OCI-LY7 (cell line): Measurements from ENCODE around the gene TSACC. TPM values are rescaled to one million over a fixed set of nuclear protein-coding genes. Genes with fewer than 3 reads are reported as not detected.

Experiments
- BruUV-seq: library from RNA; stranded (reverse); fragments of 400-500 nt; replicated peaks from 2 replicates; lab custom pipeline; 2021; lab: Mats Ljungman, UMichigan
- CTCF ChIA-PET: fragments of 300-600 bp; sonication (Branson Sonifier 250); formaldehyde crosslinking; loops from one replicate; lab custom pipeline; 2022; ENCODE audit warnings: antibody characterized with exemption; ENCODE audit not compliant: unreplicated experiment; lab: Charles Lee
- POLR2A ChIA-PET: fragments of 300-600 bp; sonication (Branson Sonifier 250); formaldehyde crosslinking; loops from one replicate; lab custom pipeline; 2022; ENCODE audit warnings: antibody characterized with exemption; lab: Charles Lee
- DNase-seq: peaks from one replicate; pipeline ENCODE4 v3.0.0-alpha.2; 2015; ENCODE audit warnings: low spot score
- H2AFZ ChIP-seq: fragments of 200-600 bp; sonication (generic), shearing (Covaris generic); 2 replicates; pipeline ENCODE4 v1.6.1; 2014; ENCODE audit warnings: mild to moderate bottlenecking, antibody characterized with exemption, low read length, moderate library complexity
- H3K27ac ChIP-seq: fragments of 200-600 bp; sonication (generic); 2 replicates; pipeline ENCODE4 v1.5.1; 2014; ENCODE audit warnings: mixed run types, low read depth, mild to moderate bottlenecking, moderate library complexity, low read length, inconsistent platforms; ENCODE audit not compliant: poor library complexity, severe bottlenecking
- H3K36me3 ChIP-seq: fragments of 200-600 bp; sonication (generic); 2 replicates; pipeline ENCODE4 v1.6.1; 2014; ENCODE audit warnings: mild to moderate bottlenecking, antibody characterized with exemption, low read length, moderate library complexity, mixed read lengths; ENCODE audit not compliant: insufficient read depth
- H3K4me1 ChIP-seq: fragments of 200-600 bp; sonication (generic); 2 replicates; pipeline ENCODE4 v1.5.1; 2014; ENCODE audit warnings: mild to moderate bottlenecking, low read length; ENCODE audit not compliant: insufficient read depth, poor library complexity, severe bottlenecking
- H3K4me2 ChIP-seq: fragments of 200-600 bp; sonication (generic); 2 replicates; pipeline ENCODE4 v1.6.1; 2014; ENCODE audit warnings: mild to moderate bottlenecking, low read length
- H3K4me3 ChIP-seq: fragments of 200-600 bp; sonication (generic); 2 replicates; pipeline ENCODE4 v1.5.1; 2014; ENCODE audit warnings: mild to moderate bottlenecking, low read depth, low read length; ENCODE audit not compliant: poor library complexity, severe bottlenecking
- H3K79me2 ChIP-seq: fragments of 200-600 bp; sonication (generic); 2 replicates; pipeline ENCODE4 v1.6.1; 2016; ENCODE audit warnings: low read depth, mild to moderate bottlenecking, low read length, moderate library complexity, mixed read lengths; ENCODE audit not compliant: insufficient read depth
- H3K9me2 ChIP-seq: fragments of 200-600 bp; sonication (generic); 2 replicates; pipeline ENCODE4 v1.6.1; 2016; ENCODE audit warnings: mild to moderate bottlenecking, low read length, mixed read lengths; ENCODE audit not compliant: insufficient read depth
- H3K9me3 ChIP-seq: fragments of 200-600 bp; sonication (generic); 2 replicates; pipeline ENCODE4 v1.6.1; 2014; ENCODE audit warnings: mild to moderate bottlenecking, mixed run types, low read length, mixed read lengths
- H4K20me1 ChIP-seq: fragments of 200-600 bp; sonication (generic); 2 replicates; pipeline ENCODE4 v1.6.1; 2014; ENCODE audit warnings: mild to moderate bottlenecking, antibody characterized with exemption, low read length, moderate library complexity, mixed read lengths; ENCODE audit not compliant: insufficient read depth
- CTCF ChIP-seq: fragments of 200-600 bp; sonication (generic); conservative IDR thresholded peaks from 2 replicates; pipeline ENCODE4 v1.5.1; 2014; ENCODE audit warnings: mild to moderate bottlenecking, antibody characterized with exemption, low read length, moderate library complexity, mixed read lengths
- EZH2phosphoT487 ChIP-seq: fragments of 200-600 bp; sonication (generic); IDR thresholded peaks from 2 replicates; pipeline ENCODE4 v1.6.1; 2018; ENCODE audit warnings: low read depth, borderline replicate concordance, mild to moderate bottlenecking, mixed run types, antibody characterized with exemption, low read length, moderate library complexity, mixed read lengths
- intact Hi-C: fragments of 100-400 bp; cut with micrococcal nuclease; formaldehyde crosslinking; loops from one replicate; pipeline ENCODE4 v1.10.0; 2022; ENCODE audit not compliant: unreplicated experiment
- total RNA-seq, 2 experiments: library from RNA; depleted of rRNA in 1 of 2; stranded (reverse); fragments of >200 nt in 1 of 2; shearing (Covaris generic) in 1 of 2; gene quantifications; 2 replicates each; pipeline ENCODE4 v1.2.3, GENCODE V29; 2014 to 2022

Gene TSACC
- total RNA-seq, 2 experiments from 2014 or later: 2.0 to 2.3 TPM

- no TSS peak for BruUV-seq
- POLR2A ChIA-PET: interaction anchor here (0.5 to 2.4 kb wide), 6 partner anchors 16 to 215 kb away, joined by 3 to 10 read pairs (median 4); partner anchors contain the start of gene GPATCH4
- TF ChIP-seq EZH2phosphoT487: no peak
- no peak for TF ChIP-seq CTCF
- Histone ChIP-seq H3K4me1 (peaks cover 3% of the 10 kb centered on the region), H3K27ac (no peak overlapping the region), H3K9me2 (no peaks in the 10 kb centered on the region), H4K20me1 (no peaks in the 10 kb centered on the region), H2AFZ (peak overlapping the region; percentile 18; the same call in 1 of the 2 replicates), H3K4me2 (no peak overlapping the region), H3K9me3 (no peaks in the 10 kb centered on the region), H3K79me2 (no peaks in the 10 kb centered on the region), H3K36me3 (no peaks in the 10 kb centered on the region), H3K4me3 (no peak overlapping the region)
- intact Hi-C loops: no loop called here
- DNase-seq: no peak
- CTCF ChIA-PET: interaction anchor here (0.6 to 3.5 kb wide), 11 partner anchors 28 to 1142 kb away, joined by 3 to 40 read pairs (median 4); no protein-coding TSS in a partner anchor
Measured at GRCh38 chr1:156386134-156386901, 48.0 kb downstream of the TSACC start.

GRCh38 chr1:156386949-156387869 lies 48.9 kb downstream of the TSACC start:
- DNase-seq: no peak
- TF ChIP-seq EZH2phosphoT487 (no peak), CTCF (no peak)
- Histone ChIP-seq H2AFZ (no peak overlapping the region), H3K4me1 (peaks cover 3% of the 10 kb centered on the region), H3K9me2 (no peaks in the 10 kb centered on the region), H4K20me1 (no peaks in the 10 kb centered on the region), H3K4me2 (no peak overlapping the region), H3K27ac (no peak overlapping the region), H3K36me3 (no peaks in the 10 kb centered on the region), H3K4me3 (no peak overlapping the region), H3K79me2 (no peaks in the 10 kb centered on the region), H3K9me3 (no peaks in the 10 kb centered on the region)
- CTCF ChIA-PET: interaction anchor here (3.5 kb wide), 1 partner anchor 59 kb away, joined by 40 read pairs; no protein-coding TSS in a partner anchor
- POLR2A ChIA-PET: interaction anchor here (0.5 to 2.4 kb wide), 3 partner anchors 58 to 1594 kb away, joined by 4 to 10 read pairs (median 6); no protein-coding TSS in a partner anchor
- intact Hi-C loops: no loop called here
- no TSS peak for BruUV-seq
